C4-2B (cell line): ENCODE measurements around the gene CCDC27.

ENCODE experiments used
- H3K27ac ChIP-seq: fragments of 450-650 bp; 2 replicates; pipeline ENCODE4 v1.5.1; 2017
- CTCF ChIP-seq: fragments of 450-650 bp; conservative IDR thresholded peaks from 2 replicates; pipeline ENCODE4 v1.5.1; 2017; ENCODE audit warnings: mild to moderate bottlenecking
- ZFX ChIP-seq: fragments of 450-650 bp; IDR thresholded peaks from 2 replicates; pipeline ENCODE4 v1.6.1; 2017

Gene CCDC27

DNA sequence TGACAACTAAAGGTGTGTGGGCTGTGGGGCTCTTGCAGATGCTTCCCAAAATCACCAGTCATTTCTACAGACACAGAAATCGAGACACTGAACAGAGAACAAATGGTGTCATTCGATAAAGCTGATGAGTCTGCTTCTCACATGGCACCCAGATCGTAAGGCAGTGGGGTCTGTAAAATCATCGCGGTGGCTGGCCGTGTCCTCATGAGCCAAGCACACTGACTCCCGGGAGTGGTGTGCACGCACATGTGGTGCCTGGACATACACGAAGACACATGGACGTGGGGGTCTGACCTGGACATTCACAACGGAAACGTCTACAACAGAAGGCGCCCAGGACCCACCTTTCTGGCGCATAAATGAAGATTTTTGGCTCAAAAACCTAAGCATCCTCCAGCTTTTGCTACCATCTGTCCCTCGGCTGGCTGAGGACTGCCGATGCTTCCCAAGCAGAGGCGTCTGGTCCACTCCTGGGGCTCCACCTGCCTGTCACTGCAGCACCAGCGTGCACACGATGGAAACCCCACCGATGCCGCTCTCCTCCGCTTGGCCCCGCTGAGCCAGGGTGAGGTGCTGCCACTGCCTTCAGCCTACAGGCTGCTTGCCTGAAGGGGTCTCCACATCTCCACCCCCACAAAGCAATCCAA lies 27.1 kb downstream of the CCDC27 start:
- no peak for TF ChIP-seq CTCF
- TF ChIP-seq ZFX, result no peak
- no peak overlapping the region; the same call in 1 of the 2 replicates for H3K27ac ChIP-seq

DNA sequence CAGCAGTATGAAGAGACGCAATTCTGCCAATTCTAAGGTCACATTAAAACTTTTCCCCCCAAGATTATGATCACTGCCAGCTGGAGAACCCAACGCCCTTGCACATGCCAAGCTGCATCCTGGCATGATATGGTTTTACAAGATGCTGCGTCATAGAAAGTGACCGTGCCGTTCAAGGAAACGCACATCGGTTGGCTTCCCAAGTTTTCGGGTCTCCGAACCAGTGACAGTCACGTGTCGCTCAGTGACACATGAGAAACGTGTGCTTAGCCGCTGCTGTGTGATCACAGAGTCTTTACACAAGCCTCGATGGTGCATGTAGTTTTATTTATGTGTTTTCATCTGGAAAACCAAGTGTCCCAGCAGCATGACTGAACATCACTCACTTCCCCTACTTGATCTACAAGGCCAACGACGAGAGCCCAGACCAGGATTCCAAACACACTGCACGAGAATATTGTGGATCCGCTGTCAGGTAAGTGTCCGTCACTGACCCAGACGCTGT lies 27.7 kb downstream of the CCDC27 start:
- H3K27ac ChIP-seq, result peak overlapping the region; percentile 66; the same call in 1 of the 2 replicates
- no peak for TF ChIP-seq CTCF
- no peak for TF ChIP-seq ZFX

GRCh38 chr1:3780901-3781300 lies 28.7 kb downstream of the CCDC27 start:
- H3K27ac ChIP-seq, result peak overlapping the region; percentile 66
- TF ChIP-seq ZFX, result no peak
- TF ChIP-seq CTCF, result no peak

DNA sequence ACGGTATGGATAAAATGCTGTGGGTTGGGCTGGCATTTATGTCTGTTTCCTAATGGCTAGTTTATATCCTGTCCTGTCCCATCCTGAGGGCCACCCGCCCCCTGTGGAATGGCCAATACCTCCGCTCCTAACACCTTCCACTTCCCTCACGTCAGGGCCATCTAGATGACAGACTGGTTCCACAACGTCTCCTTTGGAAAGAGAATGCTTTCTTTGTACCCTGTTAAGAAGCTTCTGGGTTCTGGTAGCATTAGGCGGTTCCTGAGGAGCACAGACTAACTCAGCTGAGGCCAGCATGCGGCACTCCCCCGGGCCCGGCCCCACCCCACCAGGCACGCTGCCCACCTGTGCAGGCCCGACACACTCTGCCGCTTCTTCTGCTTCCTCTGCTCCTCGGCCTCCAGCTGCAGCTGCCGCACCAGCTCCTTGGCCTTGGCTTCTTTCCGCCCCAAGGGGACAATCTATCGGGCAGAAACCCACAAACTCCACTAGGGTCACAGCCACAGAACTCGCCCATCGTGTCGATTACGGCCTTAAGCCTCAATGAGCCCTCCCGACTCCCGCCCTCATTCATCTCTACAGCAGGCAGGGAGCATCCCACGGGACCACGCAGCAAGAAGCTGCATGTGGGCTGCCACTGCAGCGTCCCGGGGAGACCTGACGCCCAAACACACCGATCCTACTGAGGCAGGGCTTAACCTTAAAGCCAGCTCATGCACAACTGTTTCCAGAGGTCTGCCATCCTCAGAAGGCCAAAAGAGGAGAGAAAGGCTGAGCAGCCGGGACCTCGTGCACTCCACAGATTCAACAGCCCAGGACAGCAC lies 31.6 kb downstream of the CCDC27 start:
- no peak for TF ChIP-seq CTCF
- TF ChIP-seq ZFX, result no peak
- H3K27ac ChIP-seq, result no peak overlapping the region

DNA sequence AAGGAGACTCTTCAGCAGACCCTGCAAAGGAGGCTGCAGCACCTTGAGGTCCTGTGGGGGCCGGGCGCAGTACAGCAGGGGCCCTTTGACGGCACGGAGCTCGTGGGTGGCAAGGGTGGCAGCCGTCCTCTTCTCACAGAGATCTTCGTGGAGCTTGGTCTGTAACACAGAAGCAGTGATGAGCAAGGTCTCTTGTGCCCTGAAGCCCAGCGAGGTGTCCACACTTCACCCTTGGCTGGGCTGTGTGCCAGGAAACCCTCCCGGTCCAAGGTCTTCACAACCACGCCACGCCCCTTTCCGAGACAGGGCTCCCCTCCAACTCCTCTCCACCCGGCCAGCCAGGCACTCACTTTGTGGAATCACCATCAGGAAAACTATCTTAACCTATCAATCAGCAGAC lies 32.8 kb downstream of the CCDC27 start:
- no peak for TF ChIP-seq ZFX
- TF ChIP-seq CTCF, result no peak
- no peak overlapping the region for H3K27ac ChIP-seq

GRCh38 chr1:3785456-3786157 lies 33.4 kb downstream of the CCDC27 start:
- TF ChIP-seq CTCF (no peak), ZFX (no peak)
- no peak overlapping the region for H3K27ac ChIP-seq
